Hematopoietic multipotent progenitor cell treated with erythropoietin and hydrocortisone succinate and interleukin-3 and kit ligand, for 8 days (in vitro differentiated cells): Measurements from ENCODE around the gene GSX2.
A peak's percentile ranks its signal among the peaks of the same experiment; 100 is the strongest.

Experiments used
- DNase-seq: peaks from one replicate; pipeline ENCODE4 v3.0.0-alpha.2; 2015

GSX2 gene

GRCh38 chr4:54082168-54082567 is 17.8 kb upstream of the GSX2 start:
- no peak for DNase-seq

DNA sequence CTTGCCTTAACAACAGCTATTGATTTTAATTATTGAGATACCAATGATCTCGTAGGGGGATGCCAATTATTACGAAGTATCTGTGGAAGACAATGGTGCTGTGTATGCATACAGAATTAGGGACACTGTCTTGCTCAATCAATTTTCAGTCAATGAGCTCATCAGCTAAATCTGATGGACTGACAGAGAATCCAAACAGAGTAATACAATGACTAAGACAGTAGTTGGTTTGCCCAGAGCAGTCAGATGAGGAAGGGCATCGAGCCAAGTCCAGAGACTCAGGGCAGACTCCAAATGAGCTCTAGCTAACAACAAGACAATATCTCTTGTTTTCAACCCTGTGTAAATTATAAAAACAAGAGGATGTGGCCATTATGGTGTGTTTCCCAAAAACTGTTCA is 14.7 kb upstream of the GSX2 start:
- DNase-seq = no peak

GRCh38 chr4:54089875-54090274 is 10.1 kb upstream of the GSX2 start:
- no peak for DNase-seq

- DNase-seq = no peak
Measured at GRCh38 chr4:54090404-54090803, 9.6 kb upstream of the GSX2 start.

GRCh38 chr4:54090804-54091623 is 8.9 kb upstream of the GSX2 start:
- no peak for DNase-seq

DNA sequence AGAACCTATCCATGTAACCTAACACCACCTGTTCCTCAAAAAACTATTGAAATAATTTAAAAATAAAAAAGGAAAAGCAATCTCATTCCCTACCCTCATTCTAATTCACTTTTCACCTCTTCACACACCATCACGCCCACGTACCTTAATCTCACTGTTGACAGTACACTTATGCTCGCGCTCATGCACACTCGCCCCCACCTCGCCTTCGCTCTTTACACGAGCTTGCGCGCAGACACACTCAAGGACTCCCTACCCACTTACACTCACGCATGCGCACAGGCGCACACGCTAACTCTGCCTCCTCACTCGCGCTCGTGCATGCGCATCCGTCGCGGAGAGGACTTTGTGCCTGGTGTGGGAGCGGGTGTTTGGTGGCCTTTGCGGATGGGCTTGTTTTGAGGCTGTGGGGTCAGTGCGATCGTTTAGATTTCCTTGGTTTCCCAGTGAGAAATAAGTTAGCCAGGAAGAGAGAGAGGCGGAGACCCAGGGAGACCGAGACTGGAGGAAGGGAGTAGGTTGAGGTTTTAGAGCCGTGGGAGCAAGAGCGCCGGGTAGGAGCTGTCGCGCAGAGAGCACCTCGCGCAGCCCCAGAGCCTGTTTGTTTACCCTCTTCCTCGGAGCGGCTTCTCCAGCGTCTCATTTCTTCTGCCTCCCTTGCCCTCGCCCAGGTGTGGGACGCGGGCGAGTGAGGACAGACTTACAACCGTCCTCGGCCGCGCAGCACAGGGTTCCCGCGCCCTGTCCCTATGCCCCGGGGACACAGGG is 8.1 kb upstream of the GSX2 start:
- DNase-seq = peak; percentile 65

GRCh38 chr4:54092405-54093323 is 7.3 kb upstream of the GSX2 start:
- no peak for DNase-seq

- no peak for DNase-seq
Measured at GRCh38 chr4:54093324-54094240, 6.4 kb upstream of the GSX2 start.

GRCh38 chr4:54094451-54094850 is 5.5 kb upstream of the GSX2 start:
- no peak for DNase-seq

GRCh38 chr4:54095110-54095825 is 4.7 kb upstream of the GSX2 start:
- no peak for DNase-seq

GRCh38 chr4:54096295-54096962 is 3.5 kb upstream of the GSX2 start:
- no peak for DNase-seq

DNA sequence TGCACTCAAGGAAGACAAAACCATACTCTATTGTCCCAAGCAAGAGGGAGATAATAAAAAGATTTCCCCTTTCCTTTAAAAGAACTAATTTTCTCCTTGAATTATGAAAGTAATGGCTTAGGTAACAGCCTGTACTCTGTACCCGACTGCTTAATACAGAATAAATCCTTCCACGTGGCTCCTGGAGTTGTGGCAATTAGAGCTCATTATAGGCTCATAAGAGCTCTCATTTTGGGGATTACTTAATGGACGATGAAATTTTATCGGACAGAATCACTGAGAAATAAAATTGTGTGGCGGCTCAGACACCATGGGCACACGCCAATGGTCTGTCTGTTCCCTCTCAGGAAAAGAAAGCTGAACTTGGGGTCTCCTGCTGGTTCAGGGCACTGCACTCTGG is 2.8 kb upstream of the GSX2 start:
- DNase-seq = no peak

DNA sequence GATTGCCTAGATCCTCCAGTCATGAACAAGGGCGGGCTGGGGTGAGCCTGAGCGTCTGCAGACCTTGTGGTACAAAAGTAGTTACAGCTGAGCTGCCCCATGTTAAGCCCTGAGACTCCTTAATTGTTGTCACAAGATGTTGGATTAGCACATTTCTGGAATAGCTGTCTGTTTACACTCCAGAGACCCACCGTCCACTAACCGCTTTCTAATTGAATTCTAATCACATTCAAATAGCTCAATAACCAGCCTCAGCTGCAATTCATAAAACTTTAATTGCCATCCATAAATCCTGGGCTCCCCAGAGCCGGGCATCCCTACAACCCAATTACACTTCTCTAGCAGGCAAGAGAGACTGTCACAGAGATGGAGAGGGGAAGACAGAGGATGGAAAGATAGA is 1.6 kb upstream of the GSX2 start:
- DNase-seq = no peak

DNA sequence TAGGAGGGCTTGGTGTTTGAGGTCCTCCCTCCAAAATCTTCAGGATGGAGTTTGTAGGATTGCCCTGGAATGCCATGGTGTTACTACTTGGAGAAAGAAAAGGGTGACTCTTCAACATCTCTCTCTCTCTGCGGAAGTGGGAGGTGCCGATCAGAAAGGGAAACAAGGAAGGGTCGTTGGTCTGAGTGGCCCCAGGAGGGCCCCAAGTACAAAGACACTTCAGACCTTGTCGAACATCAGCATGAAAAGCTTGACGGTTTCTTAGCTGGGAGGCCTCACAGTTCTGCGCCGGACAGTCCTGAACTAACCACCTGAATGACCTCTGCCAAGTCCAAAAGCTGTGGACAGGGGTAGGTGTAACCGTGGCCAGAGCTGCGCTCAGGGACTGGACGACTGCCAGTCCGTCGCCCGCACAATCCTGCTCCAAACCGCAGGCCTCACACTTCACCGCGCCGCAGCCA is 646 bp upstream of the GSX2 start:
- no peak for DNase-seq

- no peak for DNase-seq
Measured at GRCh38 chr4:54100595-54101189, 729 bp downstream of the GSX2 start.

GRCh38 chr4:54101190-54102041 is 1.5 kb downstream of the GSX2 start:
- no peak for DNase-seq

GRCh38 chr4:54102531-54103106 is 2.7 kb downstream of the GSX2 start:
- no peak for DNase-seq

GRCh38 chr4:54103190-54103574 is 3.2 kb downstream of the GSX2 start:
- no peak for DNase-seq

DNA sequence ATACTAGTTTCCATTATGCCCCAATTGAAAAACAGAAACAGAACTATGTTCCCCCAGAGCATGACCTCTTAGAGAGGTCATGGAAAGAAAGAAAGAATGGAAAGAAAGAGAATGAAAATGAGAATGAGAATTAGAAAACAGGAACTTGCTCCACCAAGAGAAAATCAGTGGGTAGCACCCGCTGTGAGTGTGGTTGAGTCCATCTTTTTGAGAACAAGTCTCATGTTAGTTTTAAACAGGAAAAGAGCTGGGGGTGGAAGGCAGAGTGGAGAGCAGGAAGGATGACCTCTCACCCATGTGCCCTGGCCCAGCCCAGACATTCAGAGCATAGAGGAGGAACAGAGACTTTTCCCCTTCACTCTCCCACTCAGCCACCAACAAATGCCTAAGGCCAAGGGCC is 4.9 kb downstream of the GSX2 start:
- no peak for DNase-seq
